EH (cell line): Measurements from ENCODE around the gene MRTFB.

Source experiments
- DNase-seq: peaks from one replicate; pipeline ENCODE4 v3.0.0-alpha.2; 2015; ENCODE audit warnings: low read depth

MRTFB gene

DNA sequence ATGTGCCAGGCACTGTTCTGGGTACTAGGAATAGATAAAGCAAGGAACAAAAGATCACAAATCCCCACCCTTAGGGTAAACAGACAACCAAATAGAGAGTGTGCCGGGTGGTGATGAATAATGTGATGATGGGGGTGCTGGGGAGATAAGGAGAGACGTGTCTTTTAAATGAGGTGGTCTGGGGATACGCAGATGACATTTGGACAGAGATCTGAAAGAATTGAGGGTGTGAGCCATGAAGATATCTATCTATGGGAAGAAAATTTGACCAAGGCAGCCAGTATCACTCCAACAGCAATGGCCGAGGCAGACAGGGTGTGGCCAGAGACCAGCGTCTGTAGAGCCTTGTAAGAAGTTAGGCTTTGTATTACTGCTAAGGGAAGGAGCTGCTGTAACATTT lies 165.3 kb downstream of the MRTFB start:
- DNase-seq, result no peak

DNA sequence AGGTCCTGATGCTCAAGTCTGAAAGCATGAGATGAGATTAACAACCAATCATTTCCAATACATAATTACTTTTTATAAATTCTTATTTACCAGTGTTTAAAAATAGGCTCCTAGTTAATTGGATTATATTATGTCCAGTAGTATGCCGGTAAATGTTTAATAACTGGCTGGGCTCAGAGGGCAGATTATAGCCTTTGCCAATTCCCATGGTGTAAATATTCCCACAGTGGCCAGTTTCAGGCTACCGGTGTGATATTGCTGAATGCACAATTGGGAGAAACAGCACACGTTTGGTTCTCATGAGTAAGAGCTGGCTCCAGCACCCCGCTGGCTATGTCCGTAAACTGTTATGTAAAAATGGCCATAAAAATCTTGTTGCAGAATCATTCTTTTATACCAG lies 167.6 kb downstream of the MRTFB start:
- no peak for DNase-seq

DNA sequence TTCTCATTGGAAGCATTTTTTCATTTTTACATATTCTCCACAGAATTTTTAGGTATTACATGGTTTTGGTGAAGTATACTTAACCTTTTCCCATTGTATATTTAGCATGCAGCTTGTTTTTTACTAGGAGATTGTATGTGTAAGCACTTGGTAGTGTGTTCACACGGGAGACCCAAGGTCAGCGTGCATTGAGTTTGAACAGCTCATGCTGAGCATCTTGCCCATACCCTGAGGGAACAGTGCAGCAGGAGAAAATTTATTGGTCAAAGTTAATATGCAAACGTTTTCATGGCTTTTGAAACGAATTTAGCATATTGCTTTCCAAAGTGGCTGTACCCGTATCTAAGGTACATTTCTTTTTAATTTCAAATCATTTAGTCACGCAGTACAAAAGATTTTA lies 168.7 kb downstream of the MRTFB start:
- DNase-seq, result peak; percentile 21

- peak; percentile 43 for DNase-seq
Observed at GRCh38 chr16:14240219-14240843, 169.2 kb downstream of the MRTFB start.

DNA sequence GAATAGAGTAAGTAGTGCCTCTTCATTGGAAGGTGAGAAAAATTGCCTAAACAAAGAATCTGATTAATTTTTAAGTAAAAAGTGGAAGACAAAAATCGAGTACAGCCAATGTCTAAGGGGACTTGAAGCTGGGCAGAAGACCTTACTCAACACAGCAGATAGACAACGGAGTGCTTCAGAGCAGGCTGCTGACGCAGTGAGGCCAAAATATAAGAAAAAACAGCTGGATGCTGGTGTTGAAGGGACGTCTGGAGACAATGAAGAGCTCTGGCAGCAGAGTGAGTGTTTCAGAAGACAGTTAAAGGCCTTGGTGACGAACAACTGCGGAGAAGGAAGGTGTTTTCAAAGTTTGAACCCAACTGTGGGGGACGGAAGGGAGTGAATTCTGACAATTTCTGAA lies 169.8 kb downstream of the MRTFB start:
- no peak for DNase-seq

- no peak for DNase-seq
Observed at GRCh38 chr16:14241631-14242030, 170.5 kb downstream of the MRTFB start.

GRCh38 chr16:14242769-14243168 lies 171.7 kb downstream of the MRTFB start:
- no peak for DNase-seq

GRCh38 chr16:14244196-14245010 lies 173.3 kb downstream of the MRTFB start:
- DNase-seq, result no peak

DNA sequence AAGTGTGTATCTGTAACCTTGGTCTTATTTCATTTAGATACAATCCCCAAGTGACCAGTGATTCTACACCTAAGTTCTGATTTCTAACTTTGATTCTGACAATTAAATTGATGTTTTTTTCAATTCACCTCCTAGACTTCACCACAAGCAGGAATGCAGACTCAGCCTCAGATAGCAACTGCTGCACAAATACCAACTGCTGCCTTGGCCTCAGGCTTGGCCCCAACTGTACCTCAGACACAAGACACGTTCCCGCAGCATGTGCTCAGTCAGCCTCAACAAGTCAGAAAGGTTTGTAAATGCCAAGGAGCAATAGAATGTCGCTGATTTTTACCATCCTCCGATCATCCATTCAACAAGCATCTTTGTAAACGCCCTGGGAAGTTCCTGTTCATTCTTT lies 177.7 kb downstream of the MRTFB start:
- DNase-seq, result no peak

DNA sequence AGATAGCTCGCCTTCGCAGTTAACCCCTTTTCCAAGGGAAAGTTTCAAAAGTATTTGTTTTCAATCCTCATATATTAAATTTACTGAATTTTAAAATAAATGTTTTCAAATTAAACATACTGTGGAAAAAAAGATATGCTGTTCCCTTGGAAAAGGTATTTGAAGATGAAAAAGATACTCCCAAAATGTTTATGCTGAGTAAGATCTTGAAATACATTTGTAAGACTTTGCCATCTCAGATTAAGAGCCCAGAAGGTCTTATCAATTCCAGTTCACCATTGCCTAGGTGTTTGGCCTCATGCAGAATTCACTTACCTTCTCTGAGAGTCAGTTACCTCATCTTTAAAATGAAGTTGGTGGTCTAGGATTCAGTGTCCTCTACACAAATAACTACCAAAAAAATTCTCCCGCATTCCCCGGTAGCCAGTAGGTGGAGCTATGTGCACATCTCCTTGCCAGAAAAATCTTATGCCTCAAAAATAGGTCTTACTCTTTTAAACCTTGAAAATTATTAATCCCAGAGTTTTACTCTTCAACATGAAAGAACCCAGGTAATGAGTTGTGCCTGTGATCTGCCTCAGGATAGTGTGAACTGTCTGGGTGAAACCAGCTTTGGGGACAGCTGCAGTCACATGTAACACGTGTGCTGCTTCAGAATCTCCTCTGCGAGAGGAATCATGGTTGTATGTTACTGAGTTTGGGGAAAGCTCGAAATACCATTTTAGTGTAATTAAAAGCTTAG lies 178.3 kb downstream of the MRTFB start:
- DNase-seq, result peak; percentile 59

DNA sequence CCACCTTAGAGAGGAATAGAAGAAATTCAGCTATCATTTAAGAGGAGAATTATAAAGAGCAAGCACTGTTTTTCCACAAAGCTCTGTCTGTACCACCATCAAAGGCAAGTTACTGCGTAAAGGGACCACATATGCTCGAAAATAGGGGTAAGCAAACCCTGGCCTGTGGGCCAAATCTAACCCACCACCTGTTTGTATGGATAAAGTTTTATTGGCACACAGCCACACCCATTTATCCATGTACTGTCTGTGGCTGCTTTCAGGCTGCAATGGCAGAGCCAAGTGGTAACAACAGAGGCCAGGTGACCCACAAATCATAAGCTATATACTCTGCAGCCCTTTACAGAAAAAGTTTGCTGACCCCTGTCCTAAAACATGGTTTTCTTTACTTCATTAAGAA lies 180.3 kb downstream of the MRTFB start:
- no peak for DNase-seq

DNA sequence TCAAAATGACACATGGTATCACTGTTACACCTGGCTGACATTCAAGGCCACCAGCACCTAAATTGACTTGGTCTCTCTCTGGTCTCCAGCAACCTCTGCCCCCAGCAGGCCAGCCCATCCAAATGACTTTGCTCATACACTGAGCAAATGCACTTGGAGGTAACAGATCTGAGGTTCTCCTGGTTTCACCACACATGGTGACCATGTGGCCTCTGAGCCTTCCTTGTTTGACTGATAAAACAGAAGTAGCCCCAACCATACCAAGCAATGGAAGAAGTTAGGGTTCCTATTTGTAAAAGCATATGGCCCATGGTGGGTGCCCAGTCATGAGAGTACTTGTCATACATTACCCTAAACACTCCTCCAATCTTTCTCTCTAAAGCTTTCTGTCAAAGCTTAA lies 181.7 kb downstream of the MRTFB start:
- no peak for DNase-seq

DNA sequence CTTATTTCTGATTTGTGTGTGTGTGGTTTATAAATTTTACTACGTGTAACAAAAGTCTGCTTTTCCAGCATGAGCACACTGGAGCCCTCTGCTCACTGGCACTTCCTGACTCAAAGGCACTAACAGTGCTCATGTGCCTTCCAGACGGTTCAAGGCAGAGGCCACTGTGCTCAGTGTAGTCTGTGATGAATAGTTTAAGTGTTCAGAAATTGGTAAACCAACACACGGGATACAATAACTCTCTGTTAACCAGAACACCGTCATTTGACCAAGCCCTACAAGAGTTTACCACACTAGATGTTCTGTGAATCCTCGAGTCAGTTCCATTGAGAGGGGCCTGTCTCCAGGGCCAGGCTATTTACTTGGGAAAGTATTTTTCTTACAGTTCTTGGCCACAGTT lies 191.9 kb downstream of the MRTFB start:
- DNase-seq, result no peak

- DNase-seq, result no peak
Observed at GRCh38 chr16:14263769-14264168, 192.7 kb downstream of the MRTFB start.

- DNase-seq, result no peak
Observed at GRCh38 chr16:14264327-14264943, 193.3 kb downstream of the MRTFB start.

GRCh38 chr16:14268073-14268472 lies 197.0 kb downstream of the MRTFB start:
- DNase-seq, result no peak

GRCh38 chr16:14275934-14276333 lies 204.8 kb downstream of the MRTFB start:
- DNase-seq, result no peak

DNA sequence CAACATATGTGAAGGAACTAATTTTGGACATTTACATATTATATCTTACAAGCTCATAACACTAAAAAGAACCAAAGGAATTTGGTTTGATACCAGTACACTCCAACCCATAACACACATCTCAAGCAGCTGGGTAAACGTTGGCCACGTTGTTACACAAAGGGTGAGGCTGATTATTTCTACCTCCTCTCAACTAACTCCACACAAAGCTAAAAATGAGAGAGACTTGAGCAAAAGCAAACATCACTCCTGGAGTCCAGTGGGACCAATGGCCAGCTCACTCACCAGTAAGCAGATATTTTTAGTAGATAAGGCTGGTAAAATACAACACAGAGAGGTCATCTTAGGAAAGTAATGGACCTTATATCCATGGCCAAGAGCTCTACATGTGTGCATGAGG lies 207.6 kb downstream of the MRTFB start:
- no peak for DNase-seq

DNA sequence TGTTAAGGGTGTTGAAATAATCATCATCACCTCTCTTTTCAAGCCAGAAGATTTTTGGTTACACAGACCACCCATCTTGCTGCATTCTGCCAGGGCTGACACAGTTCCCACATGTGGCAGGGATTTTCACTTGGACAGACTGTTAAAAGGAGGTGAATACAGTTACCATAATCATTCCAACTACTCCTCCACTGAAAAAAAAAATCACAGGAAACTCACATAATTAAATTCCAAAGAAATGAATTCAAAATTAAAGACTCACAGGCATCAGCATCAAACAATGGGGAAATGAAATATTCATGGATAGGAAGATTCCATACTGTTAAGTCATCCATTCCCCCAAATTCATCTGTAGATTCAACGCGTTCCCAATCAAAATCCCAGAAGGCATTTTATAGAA lies 209.4 kb downstream of the MRTFB start:
- DNase-seq, result peak; percentile 13

GRCh38 chr16:14283786-14284185 lies 212.7 kb downstream of the MRTFB start:
- DNase-seq, result no peak

DNA sequence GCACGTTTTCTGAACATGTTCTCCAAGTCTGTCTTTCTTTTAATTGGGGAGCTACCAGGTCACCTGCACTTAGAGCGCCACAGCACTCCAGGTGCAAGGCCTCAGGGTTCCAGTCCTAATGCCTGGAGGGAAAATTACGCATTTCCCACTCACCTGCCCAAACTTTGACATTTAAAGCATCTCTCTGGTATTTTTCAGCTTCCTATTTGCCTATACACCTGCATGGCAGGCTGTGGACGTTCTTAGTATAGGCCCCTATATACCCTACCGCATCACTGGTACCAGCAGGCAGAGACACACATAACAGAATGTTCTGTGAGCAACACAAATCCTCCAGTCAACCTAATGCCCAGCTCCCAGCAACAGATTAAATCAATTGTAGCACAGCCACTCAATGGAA lies 213.3 kb downstream of the MRTFB start:
- no peak for DNase-seq

DNA sequence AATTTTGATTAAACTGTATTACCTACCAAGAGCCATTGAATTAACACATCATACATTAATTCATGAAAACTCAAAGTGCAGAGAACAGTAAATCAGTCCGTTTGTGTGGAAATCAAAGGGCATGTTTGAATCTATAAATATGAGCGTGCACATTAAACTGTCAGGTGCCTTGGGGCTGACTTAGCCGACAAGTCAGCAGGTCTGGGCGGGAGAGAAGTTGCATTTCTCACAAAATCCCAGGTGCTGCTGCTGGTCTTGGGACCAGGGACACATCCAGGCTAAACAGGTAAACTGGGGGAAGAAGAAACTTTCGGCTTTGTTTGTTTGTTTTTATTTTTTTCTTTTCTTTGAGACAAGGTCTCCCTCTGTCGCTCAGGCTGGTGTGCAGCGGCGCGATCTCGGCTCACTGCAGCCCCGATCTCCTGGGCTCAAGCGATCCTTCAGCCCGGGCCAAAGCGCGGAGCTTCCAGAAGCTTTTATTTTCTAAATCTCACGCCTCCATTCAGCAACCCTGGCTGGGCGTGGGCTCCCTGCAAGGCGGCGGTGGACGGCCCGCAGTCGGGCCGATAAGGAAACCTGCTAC lies 213.9 kb downstream of the MRTFB start:
- peak; percentile 75 for DNase-seq
